ENCODE data around the gene OLFM4.

OLFM4 gene

GRCh38 chr13:53074114-53074513 is 45.5 kb downstream of the OLFM4 start:
- no peak for DNase-seq (ENCODE audit: low read depth)

DNA sequence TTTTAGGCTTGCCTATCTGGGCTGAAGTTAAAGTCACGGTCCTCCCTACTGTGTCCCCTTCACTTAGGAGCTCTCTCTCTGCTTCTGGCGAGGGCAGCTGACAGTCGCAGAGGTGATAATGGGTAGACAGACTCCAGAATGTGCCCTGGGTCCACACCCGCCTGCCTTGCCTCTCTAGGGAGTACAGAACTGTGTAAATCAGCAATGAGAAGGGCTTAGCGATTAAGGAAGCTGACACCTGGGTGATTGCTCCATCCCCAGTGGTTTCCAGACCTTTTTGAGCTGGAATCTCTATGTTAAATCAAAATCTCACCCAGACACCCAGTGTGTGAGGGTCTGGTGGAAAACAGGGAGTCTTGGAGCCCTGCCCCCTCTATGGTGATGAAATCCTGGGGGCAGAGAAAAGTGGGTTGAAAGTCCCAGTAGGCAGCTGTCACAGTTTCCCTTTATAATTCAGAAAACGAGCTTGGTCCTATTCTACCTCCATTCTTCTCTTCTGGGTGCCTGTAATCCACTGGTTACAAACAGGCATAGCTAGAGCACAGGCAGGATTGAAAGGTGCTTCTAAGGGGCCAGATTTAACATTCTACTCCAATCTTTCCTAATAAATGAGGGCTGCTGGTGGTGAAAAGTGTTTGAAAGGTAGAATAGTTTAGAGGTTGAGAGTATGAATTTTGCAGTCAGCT is 46.9 kb downstream of the OLFM4 start:
- H3K4me3 ChIP-seq (ENCODE audit: low read depth, low read length) = no peak overlapping the region
- TF ChIP-seq, protein P1, sequence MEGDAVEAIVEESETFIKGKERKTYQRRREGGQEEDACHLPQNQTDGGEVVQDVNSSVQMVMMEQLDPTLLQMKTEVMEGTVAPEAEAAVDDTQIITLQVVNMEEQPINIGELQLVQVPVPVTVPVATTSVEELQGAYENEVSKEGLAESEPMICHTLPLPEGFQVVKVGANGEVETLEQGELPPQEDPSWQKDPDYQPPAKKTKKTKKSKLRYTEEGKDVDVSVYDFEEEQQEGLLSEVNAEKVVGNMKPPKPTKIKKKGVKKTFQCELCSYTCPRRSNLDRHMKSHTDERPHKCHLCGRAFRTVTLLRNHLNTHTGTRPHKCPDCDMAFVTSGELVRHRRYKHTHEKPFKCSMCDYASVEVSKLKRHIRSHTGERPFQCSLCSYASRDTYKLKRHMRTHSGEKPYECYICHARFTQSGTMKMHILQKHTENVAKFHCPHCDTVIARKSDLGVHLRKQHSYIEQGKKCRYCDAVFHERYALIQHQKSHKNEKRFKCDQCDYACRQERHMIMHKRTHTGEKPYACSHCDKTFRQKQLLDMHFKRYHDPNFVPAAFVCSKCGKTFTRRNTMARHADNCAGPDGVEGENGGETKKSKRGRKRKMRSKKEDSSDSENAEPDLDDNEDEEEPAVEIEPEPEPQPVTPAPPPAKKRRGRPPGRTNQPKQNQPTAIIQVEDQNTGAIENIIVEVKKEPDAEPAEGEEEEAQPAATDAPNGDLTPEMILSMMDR (IDR thresholded peaks at IDR 0.05; ENCODE audit: control insufficient read depth, extremely low read depth, insufficient read depth) = no peak
- no peak for DNase-seq (ENCODE audit: low read depth)

More at GRCh38 chr13:53074114-53074513, 45.5 kb downstream of the OLFM4 start:
- no peak overlapping the region for H3K4me3 ChIP-seq (ENCODE audit: low read depth, low read length)
- TF ChIP-seq, protein P1 (IDR thresholded peaks at IDR 0.05; ENCODE audit: control insufficient read depth, extremely low read depth, insufficient read depth) = no peak

DNA sequence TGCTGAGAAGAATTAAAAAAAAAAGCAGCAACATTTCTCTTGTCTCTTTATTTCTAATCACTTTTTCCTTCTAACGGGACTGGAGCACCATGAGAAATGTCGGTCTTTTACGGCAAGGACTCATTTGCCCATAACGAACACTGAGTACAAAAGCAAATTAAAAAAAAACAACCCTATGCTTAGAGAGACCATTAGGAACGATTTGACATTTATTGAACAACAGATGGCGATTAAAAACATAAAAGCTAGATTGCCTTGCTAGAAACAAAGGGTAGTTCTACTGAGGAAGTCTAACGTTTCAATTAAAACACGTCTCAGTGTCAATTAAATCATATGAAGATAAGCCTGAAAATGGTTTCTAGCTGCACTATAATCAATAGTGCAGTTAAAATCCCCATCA is 51.1 kb downstream of the OLFM4 start:
- TF ChIP-seq, protein P1 (IDR thresholded peaks at IDR 0.05; ENCODE audit: control insufficient read depth, extremely low read depth, insufficient read depth) = no peak
- DNase-seq (ENCODE audit: low read depth) = no peak
- no peak overlapping the region for H3K4me3 ChIP-seq (ENCODE audit: low read depth, low read length)

GRCh38 chr13:53088871-53089270 is 60.3 kb downstream of the OLFM4 start:
- no peak for DNase-seq (ENCODE audit: low read depth)
- no peak overlapping the region for H3K4me3 ChIP-seq (ENCODE audit: low read depth, low read length)
- TF ChIP-seq, protein P1 (IDR thresholded peaks at IDR 0.05; ENCODE audit: control insufficient read depth, extremely low read depth, insufficient read depth) = no peak

- TF ChIP-seq, protein P1 (IDR thresholded peaks at IDR 0.05; ENCODE audit: control insufficient read depth, extremely low read depth, insufficient read depth) = no peak
- no peak overlapping the region for H3K4me3 ChIP-seq (ENCODE audit: low read depth, low read length)
- DNase-seq (ENCODE audit: low read depth) = no peak
These were observed 61.3 kb downstream of the OLFM4 start for GRCh38 chr13:53089951-53090350.

- H3K4me3 ChIP-seq (ENCODE audit: low read depth, low read length) = no peak overlapping the region
- TF ChIP-seq, protein P1 (IDR thresholded peaks at IDR 0.05; ENCODE audit: control insufficient read depth, extremely low read depth, insufficient read depth) = no peak
- DNase-seq (ENCODE audit: low read depth) = no peak
These were observed 61.8 kb downstream of the OLFM4 start for GRCh38 chr13:53090461-53090860.

- no peak for DNase-seq (ENCODE audit: low read depth)
- TF ChIP-seq, protein P1 (IDR thresholded peaks at IDR 0.05; ENCODE audit: control insufficient read depth, extremely low read depth, insufficient read depth) = no peak
- no peak overlapping the region for H3K4me3 ChIP-seq (ENCODE audit: low read depth, low read length)
These were observed 64.3 kb downstream of the OLFM4 start for GRCh38 chr13:53092931-53093330.
